Keratinocyte (primary cell): Measurements from ENCODE around the gene TRPV4.

Experiments
- EZH2 ChIP-seq: IDR thresholded peaks from one replicate; pipeline ENCODE4 v1.6.1; 2012; ENCODE audit warnings: inconsistent platforms, mild to moderate bottlenecking, low read length, moderate library complexity
- TF ChIP-seq, protein P1 (sequence below), 3 experiments: IDR thresholded peaks in 1 of 3; conservative IDR thresholded peaks in 1 of 3; optimal IDR thresholded peaks in 1 of 3; 2 replicates in 2 of 3; 3 replicates in 1 of 3; pipeline versions ENCODE3 to v1.5.1; 2011; ENCODE audit warnings: low read length in 3 of 3, mild to moderate bottlenecking in 3 of 3, moderate library complexity in 2 of 3, control low read depth in 1 of 3, inconsistent platforms in 1 of 3; ENCODE audit not compliant: insufficient read depth in 2 of 3; ENCODE audit errors: extremely low read depth in 1 of 3

DNA sequence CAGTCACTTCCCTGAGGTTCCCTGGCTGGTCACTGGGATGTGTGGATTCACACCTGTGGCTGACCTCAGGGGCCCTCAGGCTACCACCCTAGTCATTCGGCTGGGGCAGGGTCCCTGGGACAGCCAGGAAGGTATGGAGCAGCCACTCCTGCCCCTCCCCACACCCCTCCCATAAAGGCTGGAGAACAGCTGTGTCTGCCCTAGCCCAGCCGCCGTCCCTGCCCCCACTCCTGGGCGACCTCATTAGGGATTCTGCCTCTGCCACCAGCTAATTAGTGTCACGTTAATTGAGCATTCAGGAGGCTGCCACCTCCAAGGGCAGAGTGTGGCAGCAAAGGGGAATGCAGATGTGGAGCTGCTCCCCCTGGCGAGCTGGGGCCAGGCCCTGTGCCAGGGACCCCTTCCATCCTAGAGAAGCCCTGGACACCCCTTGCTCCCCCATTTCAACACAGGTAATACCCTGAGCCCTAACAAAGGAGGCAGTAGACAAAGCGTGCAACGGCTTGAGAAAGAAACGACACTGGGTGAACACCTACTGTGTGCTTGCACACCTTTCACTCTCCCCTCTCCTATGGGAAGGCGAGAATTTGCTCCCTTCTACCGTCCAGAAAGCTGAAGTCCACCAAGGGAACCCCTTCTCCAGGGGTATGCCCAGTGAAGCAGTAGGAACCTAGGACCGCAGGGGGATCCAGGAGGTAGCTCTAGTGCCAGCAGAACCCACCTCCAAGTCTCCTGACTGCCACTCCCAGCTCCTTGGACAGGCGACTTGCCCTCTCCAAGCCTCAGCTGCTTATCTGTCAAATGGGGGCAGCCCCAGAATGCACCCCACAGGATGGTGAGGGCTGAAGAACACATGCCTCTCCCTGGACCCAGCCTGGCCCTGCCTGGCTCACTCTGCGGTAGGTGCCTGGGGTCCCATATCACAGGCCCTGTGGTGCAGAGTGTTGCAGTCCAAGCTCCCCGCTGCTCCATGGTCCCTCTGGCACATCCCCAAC is 74.5 kb downstream of the TRPV4 start:
- TF ChIP-seq, protein P1, sequence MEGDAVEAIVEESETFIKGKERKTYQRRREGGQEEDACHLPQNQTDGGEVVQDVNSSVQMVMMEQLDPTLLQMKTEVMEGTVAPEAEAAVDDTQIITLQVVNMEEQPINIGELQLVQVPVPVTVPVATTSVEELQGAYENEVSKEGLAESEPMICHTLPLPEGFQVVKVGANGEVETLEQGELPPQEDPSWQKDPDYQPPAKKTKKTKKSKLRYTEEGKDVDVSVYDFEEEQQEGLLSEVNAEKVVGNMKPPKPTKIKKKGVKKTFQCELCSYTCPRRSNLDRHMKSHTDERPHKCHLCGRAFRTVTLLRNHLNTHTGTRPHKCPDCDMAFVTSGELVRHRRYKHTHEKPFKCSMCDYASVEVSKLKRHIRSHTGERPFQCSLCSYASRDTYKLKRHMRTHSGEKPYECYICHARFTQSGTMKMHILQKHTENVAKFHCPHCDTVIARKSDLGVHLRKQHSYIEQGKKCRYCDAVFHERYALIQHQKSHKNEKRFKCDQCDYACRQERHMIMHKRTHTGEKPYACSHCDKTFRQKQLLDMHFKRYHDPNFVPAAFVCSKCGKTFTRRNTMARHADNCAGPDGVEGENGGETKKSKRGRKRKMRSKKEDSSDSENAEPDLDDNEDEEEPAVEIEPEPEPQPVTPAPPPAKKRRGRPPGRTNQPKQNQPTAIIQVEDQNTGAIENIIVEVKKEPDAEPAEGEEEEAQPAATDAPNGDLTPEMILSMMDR (optimal IDR thresholded peaks at IDR 0.05 in 1 of 3, IDR thresholded peaks at IDR 0.05 in 1 of 3, conservative IDR thresholded peaks at IDR 0.05 in 1 of 3; ENCODE audit: extremely low read depth in 1 of 3, insufficient read depth in 2 of 3, low read length in 3 of 3), result no peak
- TF ChIP-seq EZH2, result no peak
